ENCODE measurements around the gene CAMKMT. TPM values are rescaled to one million over a fixed set of nuclear protein-coding genes. Genes with fewer than 3 reads are reported as not detected.

CAMKMT gene
- total and polyA plus RNA-seq, 2 experiments from 2014 or later = 26.5 to 29.5 TPM

DNA sequence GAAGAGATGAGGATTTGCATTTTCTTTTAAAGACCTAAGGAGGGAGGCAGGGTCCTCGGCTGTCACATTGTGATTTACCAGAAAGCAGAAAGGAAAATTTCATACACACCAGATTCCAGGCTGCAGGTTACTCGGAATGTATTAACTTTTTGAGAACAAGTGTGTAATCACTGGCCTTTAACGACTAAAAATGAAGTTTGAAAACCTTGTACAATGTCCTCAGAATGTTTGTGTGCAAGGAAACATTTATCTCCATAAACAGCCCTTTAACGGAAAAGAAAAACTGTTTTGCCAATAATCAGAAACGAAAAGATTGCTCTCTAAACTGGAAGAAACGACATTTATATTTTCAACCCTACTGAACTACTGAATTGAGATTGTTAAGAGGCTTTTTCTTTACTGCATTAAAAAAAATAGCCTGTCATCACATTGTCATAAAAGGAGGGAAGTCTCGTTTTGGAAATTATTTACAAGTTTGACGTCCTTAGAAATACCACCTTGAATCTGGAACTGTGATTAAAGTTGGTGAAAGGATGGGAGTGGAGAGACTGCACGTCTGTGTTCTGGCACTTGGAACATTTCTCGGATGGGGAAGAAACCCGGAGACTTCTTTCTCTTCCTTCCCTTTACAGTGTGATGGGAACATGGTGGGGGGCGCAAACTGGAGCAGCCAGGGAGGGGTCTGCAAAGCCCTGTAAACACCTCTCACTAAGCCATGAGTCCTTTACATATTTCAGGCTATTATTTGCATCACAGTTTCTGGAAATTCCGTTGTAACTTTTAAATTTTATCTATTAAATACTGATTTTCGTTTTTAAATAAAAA lies 445.7 kb downstream of the CAMKMT start:
- Histone ChIP-seq H3K4me1 (ENCODE audit: insufficient read depth) (peaks cover 49% of the 10 kb centered on the region), H3F3A (replicated peaks; ENCODE audit: low read depth) (0 out of 2 replicates have a peak, but pooled peaks cover 8% of the 10 kb centered on the region), H3K4me3 (peak overlapping the region; percentile 2; the same call in 1 of the 2 replicates), H3K79me2 (replicated peaks; ENCODE audit: insufficient read depth) (no peaks in the 10 kb centered on the region), H2AFZ (no peak overlapping the region), H3K27ac (ENCODE audit: low read depth) (no peak overlapping the region), H3K9me2 (ENCODE audit: insufficient read depth) (no peaks in the 10 kb centered on the region), H3K36me3 (ENCODE audit: insufficient read depth) (no peaks in the 10 kb centered on the region), H3K4me2 (peak overlapping the region; percentile 75), H4K20me1 (replicated peaks; ENCODE audit: insufficient read depth) (no peaks in the 10 kb centered on the region), H3K27me3 (ENCODE audit: insufficient read depth) (peaks cover 64% of the 10 kb centered on the region)
- Mint-ChIP-seq H3K27ac (no peak overlapping the region), H3K27me3 (ENCODE audit: insufficient read depth, low read depth, poor library complexity) (peaks cover 32% of the 10 kb centered on the region), H3K9me3 (no peaks in the 10 kb centered on the region; the same call in 2 of the 3 replicates), H3K4me1 (peaks cover 55% of the 10 kb centered on the region), H3K4me3 (no peak overlapping the region), H3K36me3 (ENCODE audit: low read depth) (no peaks in the 10 kb centered on the region; the same call in 2 of the 3 replicates)
- TF ChIP-seq, protein P1, sequence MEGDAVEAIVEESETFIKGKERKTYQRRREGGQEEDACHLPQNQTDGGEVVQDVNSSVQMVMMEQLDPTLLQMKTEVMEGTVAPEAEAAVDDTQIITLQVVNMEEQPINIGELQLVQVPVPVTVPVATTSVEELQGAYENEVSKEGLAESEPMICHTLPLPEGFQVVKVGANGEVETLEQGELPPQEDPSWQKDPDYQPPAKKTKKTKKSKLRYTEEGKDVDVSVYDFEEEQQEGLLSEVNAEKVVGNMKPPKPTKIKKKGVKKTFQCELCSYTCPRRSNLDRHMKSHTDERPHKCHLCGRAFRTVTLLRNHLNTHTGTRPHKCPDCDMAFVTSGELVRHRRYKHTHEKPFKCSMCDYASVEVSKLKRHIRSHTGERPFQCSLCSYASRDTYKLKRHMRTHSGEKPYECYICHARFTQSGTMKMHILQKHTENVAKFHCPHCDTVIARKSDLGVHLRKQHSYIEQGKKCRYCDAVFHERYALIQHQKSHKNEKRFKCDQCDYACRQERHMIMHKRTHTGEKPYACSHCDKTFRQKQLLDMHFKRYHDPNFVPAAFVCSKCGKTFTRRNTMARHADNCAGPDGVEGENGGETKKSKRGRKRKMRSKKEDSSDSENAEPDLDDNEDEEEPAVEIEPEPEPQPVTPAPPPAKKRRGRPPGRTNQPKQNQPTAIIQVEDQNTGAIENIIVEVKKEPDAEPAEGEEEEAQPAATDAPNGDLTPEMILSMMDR (conservative IDR thresholded peaks at IDR 0.05; ENCODE audit: low read depth in 2 of 2) = no peak
- TF ChIP-seq ZNF331 (CRISPR knock-in tag; IDR thresholded peaks at IDR 0.05; ENCODE audit: low read depth) (no peak), POLR2AphosphoS5 (IDR thresholded peaks at IDR 0.05; ENCODE audit: low read depth) (no peak), STAT1 (IDR thresholded peaks at IDR 0.05; ENCODE audit: unreplicated experiment) (no peak), EZH2 (IDR thresholded peaks at IDR 0.05; ENCODE audit: low read depth, unreplicated experiment) (no peak), JUNB (IDR thresholded peaks at IDR 0.05; ENCODE audit: unreplicated experiment) (no peak), CREB1 (CRISPR knock-in tag; IDR thresholded peaks at IDR 0.05; ENCODE audit: low read depth) (no peak), ZNF114 (CRISPR knock-in tag; IDR thresholded peaks at IDR 0.05) (no peak), NANOG (IDR thresholded peaks at IDR 0.05; ENCODE audit: borderline replicate concordance) (no peak), EZH2phosphoT487 (IDR thresholded peaks at IDR 0.05; ENCODE audit: unreplicated experiment) (no peak)
- TF ChIP-seq, protein P2, sequence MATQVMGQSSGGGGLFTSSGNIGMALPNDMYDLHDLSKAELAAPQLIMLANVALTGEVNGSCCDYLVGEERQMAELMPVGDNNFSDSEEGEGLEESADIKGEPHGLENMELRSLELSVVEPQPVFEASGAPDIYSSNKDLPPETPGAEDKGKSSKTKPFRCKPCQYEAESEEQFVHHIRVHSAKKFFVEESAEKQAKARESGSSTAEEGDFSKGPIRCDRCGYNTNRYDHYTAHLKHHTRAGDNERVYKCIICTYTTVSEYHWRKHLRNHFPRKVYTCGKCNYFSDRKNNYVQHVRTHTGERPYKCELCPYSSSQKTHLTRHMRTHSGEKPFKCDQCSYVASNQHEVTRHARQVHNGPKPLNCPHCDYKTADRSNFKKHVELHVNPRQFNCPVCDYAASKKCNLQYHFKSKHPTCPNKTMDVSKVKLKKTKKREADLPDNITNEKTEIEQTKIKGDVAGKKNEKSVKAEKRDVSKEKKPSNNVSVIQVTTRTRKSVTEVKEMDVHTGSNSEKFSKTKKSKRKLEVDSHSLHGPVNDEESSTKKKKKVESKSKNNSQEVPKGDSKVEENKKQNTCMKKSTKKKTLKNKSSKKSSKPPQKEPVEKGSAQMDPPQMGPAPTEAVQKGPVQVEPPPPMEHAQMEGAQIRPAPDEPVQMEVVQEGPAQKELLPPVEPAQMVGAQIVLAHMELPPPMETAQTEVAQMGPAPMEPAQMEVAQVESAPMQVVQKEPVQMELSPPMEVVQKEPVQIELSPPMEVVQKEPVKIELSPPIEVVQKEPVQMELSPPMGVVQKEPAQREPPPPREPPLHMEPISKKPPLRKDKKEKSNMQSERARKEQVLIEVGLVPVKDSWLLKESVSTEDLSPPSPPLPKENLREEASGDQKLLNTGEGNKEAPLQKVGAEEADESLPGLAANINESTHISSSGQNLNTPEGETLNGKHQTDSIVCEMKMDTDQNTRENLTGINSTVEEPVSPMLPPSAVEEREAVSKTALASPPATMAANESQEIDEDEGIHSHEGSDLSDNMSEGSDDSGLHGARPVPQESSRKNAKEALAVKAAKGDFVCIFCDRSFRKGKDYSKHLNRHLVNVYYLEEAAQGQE (IDR thresholded peaks at IDR 0.05; ENCODE audit: unreplicated experiment) = no peak
- TF ChIP-seq, protein P3, sequence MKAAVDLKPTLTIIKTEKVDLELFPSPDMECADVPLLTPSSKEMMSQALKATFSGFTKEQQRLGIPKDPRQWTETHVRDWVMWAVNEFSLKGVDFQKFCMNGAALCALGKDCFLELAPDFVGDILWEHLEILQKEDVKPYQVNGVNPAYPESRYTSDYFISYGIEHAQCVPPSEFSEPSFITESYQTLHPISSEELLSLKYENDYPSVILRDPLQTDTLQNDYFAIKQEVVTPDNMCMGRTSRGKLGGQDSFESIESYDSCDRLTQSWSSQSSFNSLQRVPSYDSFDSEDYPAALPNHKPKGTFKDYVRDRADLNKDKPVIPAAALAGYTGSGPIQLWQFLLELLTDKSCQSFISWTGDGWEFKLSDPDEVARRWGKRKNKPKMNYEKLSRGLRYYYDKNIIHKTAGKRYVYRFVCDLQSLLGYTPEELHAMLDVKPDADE (IDR thresholded peaks at IDR 0.05) = no peak
- TF ChIP-seq, protein P4, sequence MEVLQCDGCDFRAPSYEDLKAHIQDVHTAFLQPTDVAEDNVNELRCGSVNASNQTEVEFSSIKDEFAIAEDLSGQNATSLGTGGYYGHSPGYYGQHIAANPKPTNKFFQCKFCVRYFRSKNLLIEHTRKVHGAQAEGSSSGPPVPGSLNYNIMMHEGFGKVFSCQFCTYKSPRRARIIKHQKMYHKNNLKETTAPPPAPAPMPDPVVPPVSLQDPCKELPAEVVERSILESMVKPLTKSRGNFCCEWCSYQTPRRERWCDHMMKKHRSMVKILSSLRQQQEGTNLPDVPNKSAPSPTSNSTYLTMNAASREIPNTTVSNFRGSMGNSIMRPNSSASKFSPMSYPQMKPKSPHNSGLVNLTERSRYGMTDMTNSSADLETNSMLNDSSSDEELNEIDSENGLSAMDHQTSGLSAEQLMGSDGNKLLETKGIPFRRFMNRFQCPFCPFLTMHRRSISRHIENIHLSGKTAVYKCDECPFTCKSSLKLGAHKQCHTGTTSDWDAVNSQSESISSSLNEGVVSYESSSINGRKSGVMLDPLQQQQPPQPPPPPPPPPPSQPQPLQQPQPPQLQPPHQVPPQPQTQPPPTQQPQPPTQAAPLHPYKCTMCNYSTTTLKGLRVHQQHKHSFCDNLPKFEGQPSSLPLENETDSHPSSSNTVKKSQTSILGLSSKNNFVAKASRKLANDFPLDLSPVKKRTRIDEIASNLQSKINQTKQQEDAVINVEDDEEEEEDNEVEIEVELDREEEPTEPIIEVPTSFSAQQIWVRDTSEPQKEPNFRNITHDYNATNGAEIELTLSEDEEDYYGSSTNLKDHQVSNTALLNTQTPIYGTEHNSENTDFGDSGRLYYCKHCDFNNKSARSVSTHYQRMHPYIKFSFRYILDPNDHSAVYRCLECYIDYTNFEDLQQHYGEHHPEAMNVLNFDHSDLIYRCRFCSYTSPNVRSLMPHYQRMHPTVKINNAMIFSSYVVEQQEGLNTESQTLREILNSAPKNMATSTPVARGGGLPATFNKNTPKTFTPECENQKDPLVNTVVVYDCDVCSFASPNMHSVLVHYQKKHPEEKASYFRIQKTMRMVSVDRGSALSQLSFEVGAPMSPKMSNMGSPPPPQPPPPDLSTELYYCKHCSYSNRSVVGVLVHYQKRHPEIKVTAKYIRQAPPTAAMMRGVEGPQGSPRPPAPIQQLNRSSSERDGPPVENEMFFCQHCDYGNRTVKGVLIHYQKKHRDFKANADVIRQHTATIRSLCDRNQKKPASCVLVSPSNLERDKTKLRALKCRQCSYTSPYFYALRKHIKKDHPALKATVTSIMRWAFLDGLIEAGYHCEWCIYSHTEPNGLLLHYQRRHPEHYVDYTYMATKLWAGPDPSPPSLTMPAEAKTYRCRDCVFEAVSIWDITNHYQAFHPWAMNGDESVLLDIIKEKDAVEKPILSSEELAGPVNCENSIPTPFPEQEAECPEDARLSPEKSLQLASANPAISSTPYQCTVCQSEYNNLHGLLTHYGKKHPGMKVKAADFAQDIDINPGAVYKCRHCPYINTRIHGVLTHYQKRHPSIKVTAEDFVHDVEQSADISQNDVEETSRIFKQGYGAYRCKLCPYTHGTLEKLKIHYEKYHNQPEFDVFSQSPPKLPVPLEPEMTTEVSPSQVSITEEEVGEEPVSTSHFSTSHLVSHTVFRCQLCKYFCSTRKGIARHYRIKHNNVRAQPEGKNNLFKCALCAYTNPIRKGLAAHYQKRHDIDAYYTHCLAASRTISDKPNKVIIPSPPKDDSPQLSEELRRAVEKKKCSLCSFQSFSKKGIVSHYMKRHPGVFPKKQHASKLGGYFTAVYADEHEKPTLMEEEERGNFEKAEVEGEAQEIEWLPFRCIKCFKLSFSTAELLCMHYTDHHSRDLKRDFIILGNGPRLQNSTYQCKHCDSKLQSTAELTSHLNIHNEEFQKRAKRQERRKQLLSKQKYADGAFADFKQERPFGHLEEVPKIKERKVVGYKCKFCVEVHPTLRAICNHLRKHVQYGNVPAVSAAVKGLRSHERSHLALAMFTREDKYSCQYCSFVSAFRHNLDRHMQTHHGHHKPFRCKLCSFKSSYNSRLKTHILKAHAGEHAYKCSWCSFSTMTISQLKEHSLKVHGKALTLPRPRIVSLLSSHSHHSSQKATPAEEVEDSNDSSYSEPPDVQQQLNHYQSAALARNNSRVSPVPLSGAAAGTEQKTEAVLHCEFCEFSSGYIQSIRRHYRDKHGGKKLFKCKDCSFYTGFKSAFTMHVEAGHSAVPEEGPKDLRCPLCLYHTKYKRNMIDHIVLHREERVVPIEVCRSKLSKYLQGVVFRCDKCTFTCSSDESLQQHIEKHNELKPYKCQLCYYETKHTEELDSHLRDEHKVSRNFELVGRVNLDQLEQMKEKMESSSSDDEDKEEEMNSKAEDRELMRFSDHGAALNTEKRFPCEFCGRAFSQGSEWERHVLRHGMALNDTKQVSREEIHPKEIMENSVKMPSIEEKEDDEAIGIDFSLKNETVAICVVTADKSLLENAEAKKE (CRISPR knock-in tag; IDR thresholded peaks at IDR 0.05) = no peak
- ATAC-seq = no peak
- DNase-seq (ENCODE audit: low spot score) = no peak

Data from GM23338 (cell line).